Stimulated activated naive B cell treated with anti-CD40 and anti-IgM and Interleukin-4, amounts not matched to agents 10 μg/mL and 1 μg/mL and 100 μg/mL, for 72 hours (primary cell): ENCODE data around the gene SLC18A2.
"Not testable (repeated sequence)": the region's sequence is repeated elsewhere in the genome, so short reads cannot be mapped to it uniquely, and the experiment has no call there.

Experiments used
- ATAC-seq, 2 donors: fragments of 150-1000 bp; cut with Tn5 transposase; replicated peaks; 2 replicates each; pipeline ENCODE4 v1.10.0; 2021; ENCODE audit warnings: moderate library complexity in 1 of 2
- DNase-seq: peaks from one replicate; pipeline ENCODE4 v3.0.0; 2021
- H3K27ac Mint-ChIP-seq: one replicate; pipeline ENCODE4 v1.8.0; 2022; ENCODE audit warnings: mild to moderate bottlenecking, mixed read lengths
- H3K27me3 Mint-ChIP-seq, 2 donors: one replicate each; pipeline ENCODE4 v1.8.0; 2022; ENCODE audit warnings: mixed read lengths in 2 of 2
- H3K36me3 Mint-ChIP-seq, 2 donors: one replicate each; pipeline ENCODE4 v1.8.0; 2022; ENCODE audit warnings: mixed read lengths in 2 of 2, mild to moderate bottlenecking in 1 of 2
- H3K4me1 Mint-ChIP-seq, 2 donors: one replicate each; pipeline ENCODE4 v1.8.0; 2022; ENCODE audit warnings: mixed read lengths in 2 of 2, mild to moderate bottlenecking in 1 of 2
- H3K4me3 Mint-ChIP-seq, 2 donors: one replicate each; pipeline ENCODE4 v1.8.0; 2022; ENCODE audit warnings: mild to moderate bottlenecking in 2 of 2, mixed read lengths in 2 of 2, moderate library complexity in 1 of 2
- H3K9me3 Mint-ChIP-seq, 2 donors: one replicate each; pipeline ENCODE4 v1.8.0; 2022; ENCODE audit warnings: mixed read lengths in 2 of 2, mild to moderate bottlenecking in 1 of 2

The SLC18A2 gene

GRCh38 chr10:117294039-117294645 is 53.2 kb downstream of the SLC18A2 start:
- Mint-ChIP-seq H3K4me1 (peaks cover 1 to 4% of the 10 kb centered on the region in 2 donors), H3K4me3 (no peak overlapping the region), H3K36me3 (peaks cover 17 to 26% of the 10 kb centered on the region in 2 donors), H3K27me3 (no peaks in the 10 kb centered on the region), H3K9me3 (no peaks in the 10 kb centered on the region), H3K27ac (no peak overlapping the region)
- ATAC-seq, result no peak
- no peak for DNase-seq

- no peak overlapping the region for H3K4me3 Mint-ChIP-seq
- H3K27me3 Mint-ChIP-seq, result no peaks in the 10 kb centered on the region
- DNase-seq, result no peak
- H3K36me3 Mint-ChIP-seq, result peaks cover 19 to 27% of the 10 kb centered on the region in 2 donors
- H3K27ac Mint-ChIP-seq, result no peak overlapping the region
- ATAC-seq, result no peak
- H3K9me3 Mint-ChIP-seq, result peaks cover 0 to 3% of the 10 kb centered on the region in 2 donors
- peaks cover 1 to 4% of the 10 kb centered on the region in 2 donors for H3K4me1 Mint-ChIP-seq
Measured at GRCh38 chr10:117294735-117295134, 53.8 kb downstream of the SLC18A2 start.

- peaks cover 4 to 7% of the 10 kb centered on the region in 2 donors for H3K4me1 Mint-ChIP-seq
- peaks cover 32 to 45% of the 10 kb centered on the region in 2 donors for H3K36me3 Mint-ChIP-seq
- no peak for DNase-seq
- H3K27ac Mint-ChIP-seq, result no peak overlapping the region
- H3K4me3 Mint-ChIP-seq, result no peak overlapping the region
- ATAC-seq, result no peak
- H3K9me3 Mint-ChIP-seq, result peaks cover 15% of the 10 kb centered on the region in 2 donors
- no peaks in the 10 kb centered on the region for H3K27me3 Mint-ChIP-seq
Measured at GRCh38 chr10:117298219-117298618, 57.3 kb downstream of the SLC18A2 start.

- H3K9me3 Mint-ChIP-seq, result peaks cover 15 to 20% of the 10 kb centered on the region in 2 donors
- no peak overlapping the region for H3K4me3 Mint-ChIP-seq
- no peak overlapping the region for H3K27ac Mint-ChIP-seq
- H3K4me1 Mint-ChIP-seq, result peaks cover 4 to 9% of the 10 kb centered on the region in 2 donors
- no peak for DNase-seq
- no peaks in the 10 kb centered on the region for H3K27me3 Mint-ChIP-seq
- ATAC-seq, result no peak
- peaks cover 43 to 52% of the 10 kb centered on the region in 2 donors for H3K36me3 Mint-ChIP-seq
Measured at GRCh38 chr10:117299435-117299834, 58.5 kb downstream of the SLC18A2 start.

GRCh38 chr10:117300671-117301070 is 59.8 kb downstream of the SLC18A2 start:
- Mint-ChIP-seq H3K4me3 (no peak overlapping the region), H3K4me1 (peaks cover 4 to 10% of the 10 kb centered on the region in 2 donors), H3K27me3 (no peaks in the 10 kb centered on the region), H3K36me3 (peaks cover 49 to 51% of the 10 kb centered on the region in 2 donors), H3K9me3 (peaks cover 15 to 20% of the 10 kb centered on the region in 2 donors), H3K27ac (no peak overlapping the region)
- no peak for DNase-seq
- no peak for ATAC-seq

GRCh38 chr10:117303451-117303850 is 62.5 kb downstream of the SLC18A2 start:
- H3K27me3 Mint-ChIP-seq, ATAC-seq, H3K4me1 Mint-ChIP-seq, H3K4me3 Mint-ChIP-seq, DNase-seq, H3K27ac Mint-ChIP-seq: not testable (repeated sequence)
- Mint-ChIP-seq H3K36me3 (peaks cover 44 to 48% of the 10 kb centered on the region in 2 donors), H3K9me3 (peaks cover 15 to 20% of the 10 kb centered on the region in 2 donors)

GRCh38 chr10:117306674-117307073 is 65.8 kb downstream of the SLC18A2 start:
- Mint-ChIP-seq H3K9me3 (peaks cover 10 to 14% of the 10 kb centered on the region in 2 donors), H3K36me3 (peaks cover 41 to 42% of the 10 kb centered on the region in 2 donors), H3K27me3 (no peaks in the 10 kb centered on the region), H3K4me3 (no peak overlapping the region), H3K27ac (no peak overlapping the region), H3K4me1 (peaks cover 4 to 15% of the 10 kb centered on the region in 2 donors)
- ATAC-seq (no peak), DNase-seq (no peak)

GRCh38 chr10:117311261-117311660 is 70.3 kb downstream of the SLC18A2 start:
- no peak overlapping the region for H3K4me3 Mint-ChIP-seq
- DNase-seq (no peak), ATAC-seq (no peak)
- no peak overlapping the region for H3K27ac Mint-ChIP-seq
- H3K27me3 Mint-ChIP-seq, result no peaks in the 10 kb centered on the region
- peaks cover 8 to 11% of the 10 kb centered on the region in 2 donors for H3K4me1 Mint-ChIP-seq
- H3K9me3 Mint-ChIP-seq, result peaks cover 0 to 2% of the 10 kb centered on the region in 2 donors
- peaks cover 30 to 44% of the 10 kb centered on the region in 2 donors for H3K36me3 Mint-ChIP-seq

GRCh38 chr10:117312430-117312829 is 71.5 kb downstream of the SLC18A2 start:
- Mint-ChIP-seq H3K4me1 (peaks cover 8 to 11% of the 10 kb centered on the region in 2 donors), H3K9me3 (peaks cover 0 to 2% of the 10 kb centered on the region in 2 donors), H3K4me3 (no peak overlapping the region), H3K36me3 (peaks cover 30 to 44% of the 10 kb centered on the region in 2 donors), H3K27ac (no peak overlapping the region), H3K27me3 (no peaks in the 10 kb centered on the region)
- no peak for DNase-seq
- no peak for ATAC-seq

- ATAC-seq (no peak), DNase-seq (no peak)
- no peaks in the 10 kb centered on the region for H3K27me3 Mint-ChIP-seq
- H3K27ac Mint-ChIP-seq, result no peak overlapping the region
- peaks cover 0 to 2% of the 10 kb centered on the region in 2 donors for H3K9me3 Mint-ChIP-seq
- H3K4me1 Mint-ChIP-seq, result peaks cover 8 to 11% of the 10 kb centered on the region in 2 donors
- peaks cover 32 to 47% of the 10 kb centered on the region in 2 donors for H3K36me3 Mint-ChIP-seq
- H3K4me3 Mint-ChIP-seq, result no peak overlapping the region
Measured at GRCh38 chr10:117313641-117314040, 72.7 kb downstream of the SLC18A2 start.

GRCh38 chr10:117316701-117317100 is 75.8 kb downstream of the SLC18A2 start:
- no peaks in the 10 kb centered on the region for H3K27me3 Mint-ChIP-seq
- DNase-seq, result no peak
- ATAC-seq, result no peak
- no peak overlapping the region for H3K27ac Mint-ChIP-seq
- peaks cover 24 to 37% of the 10 kb centered on the region in 2 donors for H3K36me3 Mint-ChIP-seq
- H3K9me3 Mint-ChIP-seq, result peaks cover 0 to 2% of the 10 kb centered on the region in 2 donors
- no peak overlapping the region for H3K4me3 Mint-ChIP-seq
- H3K4me1 Mint-ChIP-seq, result peaks cover under 1 to 6% of the 10 kb centered on the region in 2 donors

- ATAC-seq, result no peak
Measured at GRCh38 chr10:117318909-117319308, 78.0 kb downstream of the SLC18A2 start.

GRCh38 chr10:117320050-117320665 is 79.2 kb downstream of the SLC18A2 start:
- Mint-ChIP-seq H3K36me3 (peaks cover 7 to 8% of the 10 kb centered on the region in 2 donors), H3K27ac (no peak overlapping the region), H3K9me3 (no peaks in the 10 kb centered on the region), H3K27me3 (no peaks in the 10 kb centered on the region), H3K4me3 (no peak overlapping the region), H3K4me1 (no peaks in the 10 kb centered on the region)
- no peak for ATAC-seq
- no peak for DNase-seq

More at GRCh38 chr10:117318909-117319308, 78.0 kb downstream of the SLC18A2 start:
- H3K4me1 Mint-ChIP-seq, result no peaks in the 10 kb centered on the region
- H3K9me3 Mint-ChIP-seq, result no peaks in the 10 kb centered on the region
- H3K27ac Mint-ChIP-seq, result no peak overlapping the region
- H3K36me3 Mint-ChIP-seq, result peaks cover 11 to 20% of the 10 kb centered on the region in 2 donors
- no peaks in the 10 kb centered on the region for H3K27me3 Mint-ChIP-seq
- no peak for DNase-seq
- H3K4me3 Mint-ChIP-seq, result no peak overlapping the region

- Mint-ChIP-seq H3K4me1 (peaks cover 0 to 4% of the 10 kb centered on the region in 2 donors), H3K4me3 (no peak overlapping the region), H3K9me3 (peaks cover 3 to 8% of the 10 kb centered on the region in 2 donors), H3K27ac (no peak overlapping the region), H3K27me3 (no peaks in the 10 kb centered on the region), H3K36me3 (peaks cover 19 to 23% of the 10 kb centered on the region in 2 donors)
- no peak for ATAC-seq
- no peak for DNase-seq
Measured at GRCh38 chr10:117322260-117322659, 81.3 kb downstream of the SLC18A2 start.

- ATAC-seq, result no peak
- Mint-ChIP-seq H3K27me3 (no peaks in the 10 kb centered on the region), H3K27ac (no peak overlapping the region), H3K36me3 (peaks cover 19 to 21% of the 10 kb centered on the region in 2 donors), H3K9me3 (peaks cover 3 to 8% of the 10 kb centered on the region in 2 donors), H3K4me1 (peaks cover 0 to 4% of the 10 kb centered on the region in 2 donors), H3K4me3 (no peak overlapping the region)
- DNase-seq, result no peak
Measured at GRCh38 chr10:117324367-117324766, 83.5 kb downstream of the SLC18A2 start.
